Fibroblast of the aortic adventitia (primary cell): ENCODE measurements around the gene TBX18. TPM values are rescaled to one million over a fixed set of nuclear protein-coding genes. Genes with fewer than 3 reads are reported as not detected.

ENCODE experiments used
- DNase-seq: peaks from one replicate; pipeline ENCODE4 v3.0.0-alpha.2; 2010; ENCODE audit warnings: low read depth
- H3K4me3 ChIP-seq: 2 replicates; pipeline ENCODE4 v1.5.1; 2011; ENCODE audit warnings: low read depth, mild to moderate bottlenecking, control low read depth, low read length, moderate library complexity
- total RNA-seq: library from RNA; depleted of rRNA; stranded (reverse); fragments of >200 nt; gene quantifications from 2 replicates; pipeline ENCODE4 v1.2.3, GENCODE V29; 2012; ENCODE audit warnings: low replicate concordance
- TF ChIP-seq, protein P1 (sequence below): IDR thresholded peaks from 2 replicates; pipeline ENCODE4 v1.5.1; 2011; ENCODE audit warnings: mild to moderate bottlenecking, low read length, control low read depth, inconsistent platforms; ENCODE audit not compliant: insufficient read depth

TBX18 gene
- total RNA-seq, 1 donor, result 27.1 TPM

DNA sequence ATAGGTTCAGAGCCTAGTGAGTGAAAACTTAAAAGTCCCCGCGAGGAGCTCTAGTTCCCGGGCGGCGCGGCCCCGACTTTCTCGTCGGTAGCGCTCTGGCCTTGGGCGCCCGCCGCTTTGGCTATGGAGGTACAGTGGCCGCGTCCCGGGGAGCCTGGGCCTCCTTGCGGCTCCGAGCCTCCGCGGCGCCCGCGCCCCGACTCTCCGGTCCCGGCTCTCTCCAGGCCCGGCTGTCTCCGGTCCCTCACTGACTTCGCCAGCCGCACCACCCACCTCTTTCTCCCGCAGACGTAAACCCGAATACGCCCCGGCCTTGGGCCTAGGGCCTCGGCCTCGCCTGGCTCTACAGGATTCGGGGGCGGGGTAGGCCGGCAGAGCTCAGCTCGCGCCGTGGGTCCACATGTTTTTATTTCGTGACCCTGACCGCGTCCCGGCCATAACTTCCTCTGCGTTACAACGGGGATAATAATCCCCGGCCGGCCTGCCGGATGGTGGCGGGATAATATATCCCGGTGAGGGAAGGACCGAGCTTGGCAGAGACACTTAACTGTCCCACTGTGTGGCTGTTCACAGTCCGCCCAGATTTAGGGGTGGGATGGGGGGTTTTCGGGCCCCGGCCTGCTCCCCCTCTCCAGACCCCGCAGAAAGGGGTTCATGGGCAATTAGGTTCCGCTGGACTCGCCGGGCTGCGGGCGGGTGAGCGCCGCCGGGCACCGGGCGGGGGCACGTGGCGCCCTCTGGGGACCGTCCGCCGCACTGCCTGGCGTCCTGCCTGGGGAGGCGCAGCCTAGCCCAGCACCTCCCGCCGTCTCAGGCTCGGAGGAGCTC, 10.0 kb upstream of the TBX18 start:
- no peak for DNase-seq
- TF ChIP-seq, protein P1, sequence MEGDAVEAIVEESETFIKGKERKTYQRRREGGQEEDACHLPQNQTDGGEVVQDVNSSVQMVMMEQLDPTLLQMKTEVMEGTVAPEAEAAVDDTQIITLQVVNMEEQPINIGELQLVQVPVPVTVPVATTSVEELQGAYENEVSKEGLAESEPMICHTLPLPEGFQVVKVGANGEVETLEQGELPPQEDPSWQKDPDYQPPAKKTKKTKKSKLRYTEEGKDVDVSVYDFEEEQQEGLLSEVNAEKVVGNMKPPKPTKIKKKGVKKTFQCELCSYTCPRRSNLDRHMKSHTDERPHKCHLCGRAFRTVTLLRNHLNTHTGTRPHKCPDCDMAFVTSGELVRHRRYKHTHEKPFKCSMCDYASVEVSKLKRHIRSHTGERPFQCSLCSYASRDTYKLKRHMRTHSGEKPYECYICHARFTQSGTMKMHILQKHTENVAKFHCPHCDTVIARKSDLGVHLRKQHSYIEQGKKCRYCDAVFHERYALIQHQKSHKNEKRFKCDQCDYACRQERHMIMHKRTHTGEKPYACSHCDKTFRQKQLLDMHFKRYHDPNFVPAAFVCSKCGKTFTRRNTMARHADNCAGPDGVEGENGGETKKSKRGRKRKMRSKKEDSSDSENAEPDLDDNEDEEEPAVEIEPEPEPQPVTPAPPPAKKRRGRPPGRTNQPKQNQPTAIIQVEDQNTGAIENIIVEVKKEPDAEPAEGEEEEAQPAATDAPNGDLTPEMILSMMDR, result peak; percentile 43
- peak overlapping the region; percentile 45 for H3K4me3 ChIP-seq

DNA sequence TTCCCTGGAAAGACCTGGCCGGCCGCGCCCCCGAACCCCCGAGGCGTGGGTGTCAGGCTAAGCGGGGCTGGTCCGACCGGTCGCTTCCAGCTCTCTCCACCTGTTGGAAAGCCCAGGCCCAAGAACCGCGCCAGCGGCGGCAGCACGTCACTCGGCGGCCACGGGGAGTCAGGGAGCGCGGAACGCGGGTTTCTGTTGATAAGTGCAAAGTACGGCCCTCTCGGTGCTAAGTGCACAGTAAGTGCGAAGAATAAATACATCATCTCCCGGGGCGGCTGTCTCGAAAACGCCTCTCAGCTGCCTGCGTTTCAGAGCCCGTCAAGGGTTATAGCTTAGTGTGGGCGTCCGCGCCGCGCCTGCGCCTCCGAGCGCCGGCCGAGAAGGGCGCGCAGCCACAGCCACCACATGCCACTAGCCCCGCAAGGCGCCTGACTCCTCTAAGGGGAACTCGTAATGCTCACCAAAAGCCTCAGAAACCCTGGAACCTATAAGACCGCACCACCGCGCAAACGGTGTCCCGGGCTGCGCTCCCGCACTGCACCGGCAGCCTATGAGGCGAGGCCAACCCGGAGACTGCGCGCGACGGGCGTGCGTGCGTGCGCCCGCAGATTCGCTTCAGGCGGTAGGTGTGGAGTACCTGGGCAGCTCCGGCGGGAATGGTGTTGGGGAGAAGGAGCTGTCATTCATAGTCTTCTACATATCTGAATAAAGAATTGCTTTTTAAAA, 9.2 kb upstream of the TBX18 start:
- DNase-seq, result no peak

DNA sequence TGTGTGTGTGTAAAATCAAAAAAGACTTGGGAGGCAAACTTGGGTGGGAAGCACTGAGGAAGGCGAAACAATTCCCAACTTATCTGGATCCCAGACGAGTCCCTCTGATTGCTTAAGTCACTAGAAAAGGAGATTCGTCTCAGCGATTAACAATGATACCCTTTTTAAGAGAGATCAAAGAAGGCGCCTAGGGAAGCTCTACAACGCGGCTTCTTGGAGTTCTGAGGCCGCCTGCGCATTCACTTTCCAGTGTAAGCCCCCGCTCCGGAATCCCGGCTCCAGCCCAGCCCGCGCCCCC, 8.7 kb upstream of the TBX18 start:
- TF ChIP-seq, protein P1, result no peak
- H3K4me3 ChIP-seq, result no peak overlapping the region
- DNase-seq, result no peak

More for the DNA sequence above, 9.2 kb upstream of the TBX18 start:
- TF ChIP-seq, protein P1, result no peak
- H3K4me3 ChIP-seq, result peak overlapping the region; percentile 47

DNA sequence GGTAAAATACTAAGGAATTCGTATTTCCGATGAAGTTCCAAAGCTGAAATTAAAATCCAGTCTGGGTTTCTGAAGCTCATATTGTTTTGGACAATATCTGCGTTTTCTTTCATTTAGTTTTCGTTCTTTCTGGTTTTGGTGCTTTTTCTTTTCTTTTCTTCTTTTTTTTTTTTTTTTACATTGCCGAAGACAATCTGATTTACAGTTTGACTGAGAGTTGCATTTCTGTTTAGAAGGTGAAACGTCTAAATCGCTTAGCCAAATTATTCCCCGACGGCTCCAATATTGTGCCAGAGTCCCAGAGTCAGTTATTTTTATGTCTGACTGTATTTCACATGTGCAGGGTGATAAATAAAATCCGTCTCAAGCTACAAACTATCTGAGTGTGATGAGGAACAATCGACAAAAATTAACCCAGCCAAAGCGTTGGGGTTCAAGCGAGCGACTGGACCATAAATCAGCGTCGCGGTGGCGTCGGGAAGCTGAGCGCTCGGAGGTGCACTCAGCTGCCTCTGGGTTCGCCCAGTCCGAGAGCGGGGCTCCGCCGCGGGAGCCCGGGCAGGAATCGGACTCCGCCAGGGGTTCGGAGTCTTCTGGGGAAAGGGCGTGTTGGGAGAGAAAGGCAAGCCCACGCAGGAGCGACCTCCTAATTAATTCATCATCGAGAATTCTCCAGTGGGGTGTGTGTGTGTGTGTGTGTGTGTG, 8.2 kb upstream of the TBX18 start:
- DNase-seq, result no peak
- H3K4me3 ChIP-seq, result no peak overlapping the region
- TF ChIP-seq, protein P1, result no peak

DNA sequence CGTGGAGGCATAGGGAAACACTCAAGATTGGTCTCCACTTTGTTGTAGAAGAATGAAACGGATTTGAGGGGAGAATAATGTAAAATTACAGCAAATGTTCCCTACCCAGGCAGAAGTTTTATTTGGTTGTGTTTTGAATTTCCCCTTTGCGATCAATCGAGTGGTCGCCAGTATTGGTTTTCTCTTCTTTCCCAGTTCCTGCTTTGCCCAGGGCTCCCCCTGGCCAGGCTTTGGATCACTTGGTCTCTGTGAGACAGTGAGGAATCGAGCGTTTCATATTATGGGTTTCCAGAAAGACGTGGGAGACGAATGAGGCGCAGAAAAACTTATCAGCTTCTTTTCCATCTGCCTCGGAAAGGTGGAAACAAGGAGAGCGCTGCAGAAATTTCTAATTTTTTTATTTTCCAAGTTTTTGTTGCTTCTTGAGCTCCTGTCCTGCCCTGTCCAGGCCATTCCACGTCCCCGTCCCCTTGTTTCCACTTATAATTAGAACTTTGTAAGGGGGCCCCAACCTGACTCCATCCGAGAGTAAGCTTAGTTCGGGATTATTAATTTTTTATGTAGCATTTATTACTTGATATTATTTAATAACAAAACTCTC, 7.5 kb upstream of the TBX18 start:
- peak; percentile 29 for DNase-seq
- TF ChIP-seq, protein P1, result no peak
- H3K4me3 ChIP-seq, result no peak overlapping the region

DNA sequence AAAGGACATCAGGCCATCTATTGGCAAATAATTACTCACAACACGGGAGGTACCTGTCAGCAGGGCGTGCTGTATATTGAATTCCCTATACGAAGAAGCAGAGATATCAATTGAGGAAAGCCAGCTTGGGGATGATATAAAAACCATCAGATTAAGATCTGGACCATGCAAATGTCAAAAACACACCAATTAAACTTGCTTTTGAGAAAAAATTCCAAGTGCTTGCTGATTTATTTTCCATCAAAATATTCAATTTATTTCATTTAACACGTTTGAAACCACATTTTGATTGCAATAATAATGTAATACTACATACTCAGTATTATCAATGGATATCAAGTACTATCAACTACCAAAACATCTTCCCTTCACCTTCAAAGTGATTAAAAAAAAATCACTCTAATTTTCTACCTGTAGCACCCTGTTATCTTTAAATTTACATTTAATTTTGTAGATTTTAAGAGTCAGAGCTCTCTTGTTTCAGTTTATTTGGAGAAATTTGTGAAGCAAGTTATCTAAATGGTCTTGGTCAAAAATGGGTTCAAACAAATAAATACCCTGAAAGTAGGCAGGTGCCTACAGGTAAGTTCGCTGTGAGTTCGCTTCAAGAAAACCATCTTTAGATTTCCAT, 6.8 kb upstream of the TBX18 start:
- H3K4me3 ChIP-seq, result no peak overlapping the region
- TF ChIP-seq, protein P1, result no peak
- DNase-seq, result no peak
